Endothelial cell of umbilical vein (primary cell): Measurements from ENCODE around the gene ZDHHC14. TPM values are rescaled to one million over a fixed set of nuclear protein-coding genes. Genes with fewer than 3 reads are reported as not detected.

ENCODE experiments used
- BruUV-seq: library from RNA; stranded (reverse); fragments of 400-500 nt; replicated peaks from 2 replicates; lab custom pipeline; 2021; lab: Mats Ljungman, UMichigan
- CTCF ChIA-PET: fragments of 300-600, 350-600 bp; sonication (Branson Sonifier 250); formaldehyde crosslinking; loops from one replicate; lab custom pipeline; 2021; ENCODE audit warnings: antibody characterized with exemption, inconsistent platforms; lab: Charles Lee
- POLR2A ChIA-PET: fragments of 300-600, 350-600 bp; sonication (Branson Sonifier 250); formaldehyde crosslinking; loops from one replicate; lab custom pipeline; 2021; ENCODE audit warnings: antibody characterized with exemption, inconsistent platforms; lab: Charles Lee
- DNase-seq: peaks from one replicate; pipeline ENCODE4 v3.0.0-alpha.2; 2011; ENCODE audit warnings: low read depth, low spot score
- FAIRE-seq: peaks from 2 replicates; lab custom pipeline; 2011; peaks lifted over from hg19 to GRCh38; lab: Jason Lieb, UNC
- H2AFZ ChIP-seq: 2 replicates; pipeline ENCODE4 v1.6.0; 2012; ENCODE audit warnings: low read depth, low read length, control low read depth, inconsistent platforms
- H3K27ac ChIP-seq: 2 replicates; pipeline ENCODE4 v1.5.1; 2011; ENCODE audit warnings: low read depth, mild to moderate bottlenecking, control low read depth, low read length, moderate library complexity; ENCODE audit not compliant: insufficient read depth
- H3K27me3 ChIP-seq, 2 experiments: 2 replicates each; pipeline versions ENCODE4 v1.6.0 to v1.6.1; 2011; ENCODE audit warnings: low read length in 2 of 2, mixed read lengths in 1 of 2; ENCODE audit not compliant: control insufficient read depth in 2 of 2, insufficient read depth in 2 of 2
- H3K36me3 ChIP-seq, 2 experiments: 2 replicates in 1 of 2; 3 replicates in 1 of 2; pipeline ENCODE4 v1.5.1; 2011; ENCODE audit warnings: low read length in 2 of 2, mild to moderate bottlenecking in 1 of 2, moderate library complexity in 1 of 2; ENCODE audit not compliant: control insufficient read depth in 2 of 2, insufficient read depth in 2 of 2; ENCODE audit errors: extremely low read depth in 1 of 2
- H3K4me1 ChIP-seq: 3 replicates; pipeline ENCODE4 v1.5.1; 2011; ENCODE audit warnings: mild to moderate bottlenecking, low read length; ENCODE audit not compliant: control insufficient read depth, insufficient read depth; ENCODE audit errors: extremely low read depth
- H3K4me2 ChIP-seq: 2 replicates; pipeline ENCODE4 v1.6.1; 2011; ENCODE audit warnings: low read length, control low read depth, mixed read lengths; ENCODE audit not compliant: insufficient read depth
- H3K4me3 ChIP-seq, 3 experiments: fragments of 200-600 bp in 1 of 3; sonication (generic), shearing (Covaris generic) in 1 of 3; replicated peaks in 1 of 3; 2 replicates each; pipeline ENCODE4 v1.5.1; 2011 to 2016; ENCODE audit warnings: control low read depth in 3 of 3, low read length in 3 of 3, mild to moderate bottlenecking in 2 of 3, inconsistent platforms in 1 of 3, low read depth in 1 of 3, moderate library complexity in 1 of 3; ENCODE audit not compliant: insufficient read depth in 1 of 3
- H3K79me2 ChIP-seq: 2 replicates; pipeline ENCODE4 v1.6.0; 2012; ENCODE audit warnings: low read length, inconsistent platforms; ENCODE audit not compliant: control insufficient read depth, insufficient read depth
- H3K9ac ChIP-seq: replicated peaks from 2 replicates; pipeline ENCODE3; 2011; ENCODE audit warnings: low read length, control low read depth; ENCODE audit not compliant: insufficient read depth; ENCODE audit errors: extremely low read depth
- H3K9me1 ChIP-seq: replicated peaks from 3 replicates; pipeline ENCODE4 v1.6.0; 2011; ENCODE audit warnings: mild to moderate bottlenecking, low read length; ENCODE audit not compliant: control insufficient read depth, insufficient read depth; ENCODE audit errors: extremely low read depth
- H3K9me3 ChIP-seq: replicated peaks from 2 replicates; pipeline ENCODE4 v1.5.1; 2012; ENCODE audit warnings: low read length, inconsistent platforms; ENCODE audit not compliant: control insufficient read depth, insufficient read depth
- H4K20me1 ChIP-seq: replicated peaks from 2 replicates; pipeline ENCODE3; 2011; ENCODE audit warnings: mild to moderate bottlenecking, low read length; ENCODE audit not compliant: control insufficient read depth, insufficient read depth; ENCODE audit errors: extremely low read depth
- EZH2 ChIP-seq: IDR thresholded peaks from 2 replicates; pipeline ENCODE4 v1.6.1; 2012; ENCODE audit warnings: borderline replicate concordance, low read depth, mild to moderate bottlenecking, moderate library complexity, low read length, inconsistent platforms; ENCODE audit not compliant: severe bottlenecking
- FOS ChIP-seq: IDR thresholded peaks from 2 replicates; pipeline ENCODE4 v1.6.1; 2011; ENCODE audit warnings: mild to moderate bottlenecking, low read length, moderate library complexity, borderline replicate concordance; ENCODE audit not compliant: insufficient read depth
- GATA2 ChIP-seq: IDR thresholded peaks from 2 replicates; pipeline ENCODE4 v1.7.0; 2011; ENCODE audit warnings: low read depth, mild to moderate bottlenecking, moderate library complexity, mixed read lengths, low read length; ENCODE audit not compliant: insufficient read length, insufficient read depth
- JUN ChIP-seq: IDR thresholded peaks from 2 replicates; pipeline ENCODE4 v1.6.1; 2011; ENCODE audit warnings: borderline replicate concordance, low read depth; ENCODE audit not compliant: insufficient read length, insufficient read depth
- MYC ChIP-seq: IDR thresholded peaks from one replicate; pipeline ENCODE4 v1.6.1; 2011; ENCODE audit warnings: mild to moderate bottlenecking, low read depth, low read length
- POLR2A ChIP-seq: IDR thresholded peaks from 2 replicates; pipeline ENCODE4 v1.6.1; 2012; ENCODE audit warnings: low read depth, mild to moderate bottlenecking, control low read depth, low read length
- POLR2AphosphoS5 ChIP-seq: IDR thresholded peaks from 2 replicates; pipeline ENCODE4 v1.6.1; 2012; ENCODE audit warnings: low read depth, mild to moderate bottlenecking, control low read depth, low read length, moderate library complexity; ENCODE audit not compliant: insufficient read depth
- dilution Hi-C: fragments of 300-500 bp; cut with MboI; formaldehyde crosslinking; loops from one replicate; pipeline ENCODE4 v1.15.0; 2019; ENCODE audit warnings: low sequenced_read_pairs; ENCODE audit not compliant: extremely low pct_ligation_motif_present
- intact Hi-C: fragments of 100-400 bp; cut with micrococcal nuclease; formaldehyde crosslinking; loops from one replicate; pipeline ENCODE4 v1.10.0; 2022
- polyA plus RNA-seq, 4 experiments: library from polyadenylated mRNA; depleted of rRNA in 3 of 4; stranded (reverse) in 3 of 4; unstranded in 1 of 4; fragments of >200 nt; gene quantifications; 2 replicates each; pipeline versions ENCODE4 v1.2.1 to v1.2.3, GENCODE V29; 2011 to 2012; ENCODE audit warnings: missing spikeins in 1 of 4
- total RNA-seq: library from RNA; stranded (reverse); gene quantifications from 2 replicates; pipeline ENCODE4 v1.2.3, GENCODE V29; 2021
- TF ChIP-seq, protein P1 (sequence below): IDR thresholded peaks from 2 replicates; pipeline ENCODE4 v1.6.1; 2011; ENCODE audit not compliant: insufficient read depth, insufficient read length
- TF ChIP-seq, protein P2 (sequence below), 2 donors: IDR thresholded peaks; 1 replicate in 1 of 2; 2 replicates in 1 of 2; pipeline ENCODE4 v1.5.1; 2011; ENCODE audit warnings: low read length in 2 of 2, mild to moderate bottlenecking in 2 of 2, moderate library complexity in 2 of 2, control low read depth in 1 of 2, inconsistent platforms in 1 of 2, low read depth in 1 of 2; ENCODE audit not compliant: insufficient read depth in 1 of 2; ENCODE audit errors: extremely low read depth in 1 of 2

The ZDHHC14 gene
- total and polyA plus RNA-seq, 2 donors (not counting 3 experiments of a cell fraction or from before 2014, with no cell fraction given) = 23.0 to 25.6 TPM

DNA sequence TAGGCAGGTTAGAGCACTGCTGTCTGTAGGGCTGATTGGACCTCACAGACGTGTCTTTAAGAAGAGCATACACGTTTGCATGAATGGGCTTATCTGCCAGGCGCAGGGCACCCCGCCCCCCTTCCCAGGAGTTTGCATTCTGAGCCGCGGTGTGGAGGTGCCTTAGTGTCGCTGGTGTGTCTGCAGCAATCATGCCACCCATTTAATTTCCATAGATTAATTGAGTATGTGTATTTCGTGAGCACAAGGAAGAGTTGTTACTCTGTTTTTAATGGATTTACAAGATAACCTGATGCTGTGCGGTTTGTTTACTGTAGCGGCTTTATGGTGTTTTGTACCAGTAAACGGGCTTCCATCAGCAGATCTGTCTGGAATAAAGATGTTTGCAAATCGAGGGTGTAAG lies 107.7 kb downstream of the ZDHHC14 start:
- Histone ChIP-seq H3K9me1 (no peaks in the 10 kb centered on the region), H3K4me3 (no peak overlapping the region), H3K9ac (no peak overlapping the region), H3K79me2 (no peaks in the 10 kb centered on the region), H3K9me3 (no peaks in the 10 kb centered on the region), H4K20me1 (no peaks in the 10 kb centered on the region), H2AFZ (no peak overlapping the region), H3K36me3 (no peaks in the 10 kb centered on the region), H3K27ac (no peak overlapping the region), H3K27me3 (no peaks in the 10 kb centered on the region), H3K4me2 (no peak overlapping the region), H3K4me1 (no peaks in the 10 kb centered on the region)
- ChIA-PET CTCF (no interaction called here), POLR2A (no interaction called here)
- FAIRE-seq (no peak), DNase-seq (no peak)
- BruUV-seq = no TSS peak
- no peak for TF ChIP-seq JUN
- TF ChIP-seq, protein P1, sequence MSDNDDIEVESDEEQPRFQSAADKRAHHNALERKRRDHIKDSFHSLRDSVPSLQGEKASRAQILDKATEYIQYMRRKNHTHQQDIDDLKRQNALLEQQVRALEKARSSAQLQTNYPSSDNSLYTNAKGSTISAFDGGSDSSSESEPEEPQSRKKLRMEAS = no peak
- TF ChIP-seq, protein P2, sequence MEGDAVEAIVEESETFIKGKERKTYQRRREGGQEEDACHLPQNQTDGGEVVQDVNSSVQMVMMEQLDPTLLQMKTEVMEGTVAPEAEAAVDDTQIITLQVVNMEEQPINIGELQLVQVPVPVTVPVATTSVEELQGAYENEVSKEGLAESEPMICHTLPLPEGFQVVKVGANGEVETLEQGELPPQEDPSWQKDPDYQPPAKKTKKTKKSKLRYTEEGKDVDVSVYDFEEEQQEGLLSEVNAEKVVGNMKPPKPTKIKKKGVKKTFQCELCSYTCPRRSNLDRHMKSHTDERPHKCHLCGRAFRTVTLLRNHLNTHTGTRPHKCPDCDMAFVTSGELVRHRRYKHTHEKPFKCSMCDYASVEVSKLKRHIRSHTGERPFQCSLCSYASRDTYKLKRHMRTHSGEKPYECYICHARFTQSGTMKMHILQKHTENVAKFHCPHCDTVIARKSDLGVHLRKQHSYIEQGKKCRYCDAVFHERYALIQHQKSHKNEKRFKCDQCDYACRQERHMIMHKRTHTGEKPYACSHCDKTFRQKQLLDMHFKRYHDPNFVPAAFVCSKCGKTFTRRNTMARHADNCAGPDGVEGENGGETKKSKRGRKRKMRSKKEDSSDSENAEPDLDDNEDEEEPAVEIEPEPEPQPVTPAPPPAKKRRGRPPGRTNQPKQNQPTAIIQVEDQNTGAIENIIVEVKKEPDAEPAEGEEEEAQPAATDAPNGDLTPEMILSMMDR (IDR thresholded peaks at IDR 0.05; ENCODE audit: extremely low read depth in 1 of 2, insufficient read depth in 1 of 2, low read depth in 1 of 2, low read length in 2 of 2) = no peak
- dilution Hi-C loops (no loop called here), intact Hi-C loops (no loop called here)

DNA sequence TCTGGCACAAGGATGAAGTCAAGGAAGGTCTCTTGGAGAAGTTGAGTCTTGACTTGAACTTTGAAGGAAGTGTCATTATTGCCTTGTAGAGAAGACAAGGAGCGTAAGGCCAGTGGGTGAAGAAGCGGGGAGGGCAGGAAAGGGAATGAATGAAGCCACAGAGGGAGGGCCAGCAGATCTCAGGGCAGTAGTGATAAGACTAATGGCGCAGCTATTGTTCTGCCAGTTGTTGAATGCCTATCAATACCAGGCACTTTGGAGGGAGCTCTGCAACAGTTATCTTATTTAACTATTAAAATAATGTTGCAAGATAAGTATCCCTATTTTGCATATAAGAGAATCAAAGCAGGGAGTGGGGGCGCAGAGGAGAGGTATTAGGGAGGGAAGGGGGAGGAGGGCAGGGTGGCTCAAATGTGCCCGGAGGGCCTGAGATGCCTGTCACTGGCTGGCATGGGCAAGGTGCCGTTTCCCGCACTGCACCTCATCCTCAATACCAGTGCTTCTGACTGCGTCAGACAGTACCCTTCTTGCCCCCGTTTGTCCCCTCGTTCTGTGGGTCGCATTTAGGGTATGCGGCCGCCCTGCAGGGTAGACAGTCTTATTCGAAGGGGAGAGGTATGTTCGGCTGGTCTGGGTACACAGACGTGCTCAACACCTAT lies 109.8 kb downstream of the ZDHHC14 start:
- CTCF ChIA-PET = interaction anchor here (0.6 kb wide), 1 partner anchor 187 kb away, joined by 4 read pairs; no protein-coding TSS in a partner anchor
- DNase-seq (no peak), FAIRE-seq (no peak)
- no TSS peak for BruUV-seq
- no peak for TF ChIP-seq GATA2
- TF ChIP-seq EZH2 = no peak
- no peak for TF ChIP-seq JUN
- TF ChIP-seq, protein P2 (IDR thresholded peaks at IDR 0.05; ENCODE audit: extremely low read depth in 1 of 2, insufficient read depth in 1 of 2, low read depth in 1 of 2, low read length in 2 of 2) = no peak
- no peak for TF ChIP-seq POLR2AphosphoS5
- TF ChIP-seq, protein P1 = no peak
- TF ChIP-seq MYC = no peak
- no peak for TF ChIP-seq POLR2A
- no peak for TF ChIP-seq FOS
- Histone ChIP-seq H3K27ac (no peak overlapping the region), H3K4me1 (peaks cover 10% of the 10 kb centered on the region), H3K9me1 (no peaks in the 10 kb centered on the region), H3K9ac (no peak overlapping the region), H3K36me3 (no peaks in the 10 kb centered on the region), H3K27me3 (no peaks in the 10 kb centered on the region), H3K9me3 (no peaks in the 10 kb centered on the region), H3K79me2 (no peaks in the 10 kb centered on the region), H3K4me2 (no peak overlapping the region), H2AFZ (no peak overlapping the region), H4K20me1 (no peaks in the 10 kb centered on the region), H3K4me3 (no peak overlapping the region)
- dilution Hi-C loops (no loop called here), intact Hi-C loops (no loop called here)
- POLR2A ChIA-PET = no interaction called here
